Measurements from ENCODE around the gene ITM2C. TPM values are rescaled to one million over a fixed set of nuclear protein-coding genes. Genes with fewer than 3 reads are reported as not detected.

The ITM2C gene
- total and polyA plus RNA-seq, 2 of the 8 experiments (the other 6 are each of a cell fraction or from before 2014, with no cell fraction given) = 362 to 742 TPM

- TF ChIP-seq, protein P1, sequence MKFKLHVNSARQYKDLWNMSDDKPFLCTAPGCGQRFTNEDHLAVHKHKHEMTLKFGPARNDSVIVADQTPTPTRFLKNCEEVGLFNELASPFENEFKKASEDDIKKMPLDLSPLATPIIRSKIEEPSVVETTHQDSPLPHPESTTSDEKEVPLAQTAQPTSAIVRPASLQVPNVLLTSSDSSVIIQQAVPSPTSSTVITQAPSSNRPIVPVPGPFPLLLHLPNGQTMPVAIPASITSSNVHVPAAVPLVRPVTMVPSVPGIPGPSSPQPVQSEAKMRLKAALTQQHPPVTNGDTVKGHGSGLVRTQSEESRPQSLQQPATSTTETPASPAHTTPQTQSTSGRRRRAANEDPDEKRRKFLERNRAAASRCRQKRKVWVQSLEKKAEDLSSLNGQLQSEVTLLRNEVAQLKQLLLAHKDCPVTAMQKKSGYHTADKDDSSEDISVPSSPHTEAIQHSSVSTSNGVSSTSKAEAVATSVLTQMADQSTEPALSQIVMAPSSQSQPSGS (IDR thresholded peaks at IDR 0.05; ENCODE audit: low read length) = no peak
- no peak for TF ChIP-seq TAF1 (IDR thresholded peaks at IDR 0.05; ENCODE audit: low read depth, low read length)
- TF ChIP-seq TBP (IDR thresholded peaks at IDR 0.05; ENCODE audit: low read depth, low read length) = no peak
- TF ChIP-seq BRCA1 (IDR thresholded peaks at IDR 0.05; ENCODE audit: low read depth, low read length) = no peak
- no peak for TF ChIP-seq POLR2AphosphoS5 (IDR thresholded peaks at IDR 0.05; ENCODE audit: low read depth, low read length)
- no peak for TF ChIP-seq SP1 (IDR thresholded peaks at IDR 0.05; ENCODE audit: low read depth, low read length)
- TF ChIP-seq, protein P2, sequence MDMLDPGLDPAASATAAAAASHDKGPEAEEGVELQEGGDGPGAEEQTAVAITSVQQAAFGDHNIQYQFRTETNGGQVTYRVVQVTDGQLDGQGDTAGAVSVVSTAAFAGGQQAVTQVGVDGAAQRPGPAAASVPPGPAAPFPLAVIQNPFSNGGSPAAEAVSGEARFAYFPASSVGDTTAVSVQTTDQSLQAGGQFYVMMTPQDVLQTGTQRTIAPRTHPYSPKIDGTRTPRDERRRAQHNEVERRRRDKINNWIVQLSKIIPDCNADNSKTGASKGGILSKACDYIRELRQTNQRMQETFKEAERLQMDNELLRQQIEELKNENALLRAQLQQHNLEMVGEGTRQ (IDR thresholded peaks at IDR 0.05; ENCODE audit: low read length) = no peak
- no peak for TF ChIP-seq TEAD4 (IDR thresholded peaks at IDR 0.05; ENCODE audit: low read depth, low read length)
These were observed 31.0 kb downstream of the ITM2C start (continued) for GRCh38 chr2:230895536-230896345.
